Activated CD4-positive, alpha-beta T cell treated with anti-CD3 and anti-CD28 coated beads for 4 hours (primary cell): ENCODE measurements around the gene ALG11.
"Not testable (repeated sequence)": the region's sequence is repeated elsewhere in the genome, so short reads cannot be mapped to it uniquely, and the experiment has no call there.

Experiments
- DNase-seq, 2 donors: peaks; one replicate each; pipeline ENCODE4 v3.0.0-alpha.2; 2020

ALG11 gene

GRCh38 chr13:52011632-52012511 is at the start of gene ALG11:
ALG11 (plus strand) TSS chr13:52012398; CDS start chr13:52012419, 21 bp downstream.
- DNase-seq, result peak; percentile 99 to 100

GRCh38 chr13:51966186-51966585 is 46.0 kb upstream of the ALG11 start:
- no peak for DNase-seq

GRCh38 chr13:51967482-51968446 is 44.4 kb upstream of the ALG11 start:
- DNase-seq, result no peak

GRCh38 chr13:51970349-51970748 is 41.8 kb upstream of the ALG11 start:
- DNase-seq, result no peak

- DNase-seq, result no peak
Observed at GRCh38 chr13:51971520-51972426, 40.4 kb upstream of the ALG11 start.

GRCh38 chr13:51974482-51974881 is 37.7 kb upstream of the ALG11 start:
- DNase-seq, result no peak

GRCh38 chr13:51976423-51976822 is 35.8 kb upstream of the ALG11 start:
- DNase-seq, result no peak

- DNase-seq, result no peak
Observed at GRCh38 chr13:51976890-51977289, 35.3 kb upstream of the ALG11 start.

- DNase-seq, result no peak
Observed at GRCh38 chr13:51977625-51978024, 34.6 kb upstream of the ALG11 start.

GRCh38 chr13:51978796-51979556 is 33.2 kb upstream of the ALG11 start:
- DNase-seq, result no peak

GRCh38 chr13:51980908-51981307 is 31.3 kb upstream of the ALG11 start:
- no peak for DNase-seq

- no peak for DNase-seq
Observed at GRCh38 chr13:51981355-51981754, 30.8 kb upstream of the ALG11 start.

GRCh38 chr13:51983292-51983691 is 28.9 kb upstream of the ALG11 start:
- not testable (repeated sequence) for DNase-seq

- DNase-seq, result not testable (repeated sequence)
Observed at GRCh38 chr13:51984904-51985303, 27.3 kb upstream of the ALG11 start.

GRCh38 chr13:51988988-51989618 is 23.1 kb upstream of the ALG11 start:
- no peak for DNase-seq

GRCh38 chr13:51993713-51994112 is 18.5 kb upstream of the ALG11 start:
- DNase-seq, result no peak

- DNase-seq, result no peak
Observed at GRCh38 chr13:51995677-51996551, 16.3 kb upstream of the ALG11 start.

GRCh38 chr13:51996641-51997040 is 15.6 kb upstream of the ALG11 start:
- DNase-seq, result no peak

GRCh38 chr13:51997186-51997585 is 15.0 kb upstream of the ALG11 start:
- no peak for DNase-seq
